ENCODE results near the gene RAG1. TPM values are rescaled to one million over a fixed set of nuclear protein-coding genes. Genes with fewer than 3 reads are reported as not detected.
A peak's percentile ranks its signal among the peaks of the same experiment; 100 is the strongest.
"Not testable (repeated sequence)": the region's sequence is repeated elsewhere in the genome, so short reads cannot be mapped to it uniquely, and the experiment has no call there.

RAG1 gene
- total RNA-seq, 2 donors from 2014 or later, result 0.33 to 0.52 TPM

GRCh38 chr11:36550385-36551115 lies 17.3 kb upstream of the RAG1 start:
- Histone ChIP-seq H3K36me3 (replicated peaks in 1 of 2; ENCODE audit: insufficient read depth in 1 of 2, low read depth in 2 of 2) (no peaks in the 10 kb centered on the region), H3K4me3 (no peak overlapping the region), H3K9me3 (no peaks in the 10 kb centered on the region), H3K4me1 (no peaks in the 10 kb centered on the region), H3K27ac (no peak overlapping the region), H3K27me3 (no peaks in the 10 kb centered on the region)
- no peak for DNase-seq
- no peak for ATAC-seq
- WGBS, 2 donors, result 10 to 16% methylated on average over 1 of the region's 1 CpG
- no peak for TF ChIP-seq CTCF (IDR thresholded peaks at IDR 0.05)
- no peak for TF ChIP-seq POLR2A (IDR thresholded peaks at IDR 0.05)
- intact Hi-C loops (cut with DNase I), result no loop called here

- H3K36me3 ChIP-seq (replicated peaks in 1 of 2; ENCODE audit: insufficient read depth in 1 of 2, low read depth in 2 of 2); intact Hi-C loops (cut with DNase I); H3K27me3 ChIP-seq; ATAC-seq; H3K9me3 ChIP-seq; H3K27ac ChIP-seq; H3K4me1 ChIP-seq; DNase-seq; H3K4me3 ChIP-seq: not testable (repeated sequence)
- 89 to 95% methylated on average over 7 to 16 of the region's 17 CpGs for WGBS, 2 donors
Measured at GRCh38 chr11:36557390-36557789, 10.4 kb upstream of the RAG1 start.

- H3K9me3 ChIP-seq, result no peaks in the 10 kb centered on the region
- H3K4me1 ChIP-seq, result no peaks in the 10 kb centered on the region
- TF ChIP-seq POLR2A (IDR thresholded peaks at IDR 0.05), result no peak
- no peak for TF ChIP-seq CTCF (IDR thresholded peaks at IDR 0.05)
- H3K27ac ChIP-seq, result no peak overlapping the region
- ATAC-seq (no peak), DNase-seq (no peak)
- H3K36me3 ChIP-seq (replicated peaks in 1 of 2; ENCODE audit: insufficient read depth in 1 of 2, low read depth in 2 of 2), result no peaks in the 10 kb centered on the region
- no peaks in the 10 kb centered on the region for H3K27me3 ChIP-seq
- intact Hi-C loops (cut with DNase I), result no loop called here
- no peak overlapping the region for H3K4me3 ChIP-seq
Measured at GRCh38 chr11:36557991-36558390, 9.8 kb upstream of the RAG1 start.

GRCh38 chr11:36558571-36559413 lies 9.0 kb upstream of the RAG1 start:
- H3K27me3 ChIP-seq, result no peaks in the 10 kb centered on the region
- no peaks in the 10 kb centered on the region for H3K36me3 ChIP-seq (replicated peaks in 1 of 2; ENCODE audit: insufficient read depth in 1 of 2, low read depth in 2 of 2)
- TF ChIP-seq CTCF (IDR thresholded peaks at IDR 0.05) (no peak), POLR2A (IDR thresholded peaks at IDR 0.05) (no peak)
- DNase-seq, result no peak
- H3K27ac ChIP-seq, result no peak overlapping the region
- H3K9me3 ChIP-seq, result no peaks in the 10 kb centered on the region
- 55 to 61% methylated on average over 4 of the region's 4 CpGs for WGBS, 2 donors
- H3K4me1 ChIP-seq, result no peaks in the 10 kb centered on the region
- ATAC-seq, result no peak
- no peak overlapping the region for H3K4me3 ChIP-seq
- intact Hi-C loops (cut with DNase I), result no loop called here

GRCh38 chr11:36564376-36565030 lies 3.3 kb upstream of the RAG1 start:
- Histone ChIP-seq H3K4me3 (no peak overlapping the region), H3K9me3 (no peaks in the 10 kb centered on the region), H3K36me3 (replicated peaks in 1 of 2; ENCODE audit: insufficient read depth in 1 of 2, low read depth in 2 of 2) (no peaks in the 10 kb centered on the region), H3K27ac (no peak overlapping the region), H3K27me3 (no peaks in the 10 kb centered on the region), H3K4me1 (peaks cover 6% of the 10 kb centered on the region)
- 1 to 3% methylated on average over 15 of the region's 15 CpGs for WGBS, 2 donors
- intact Hi-C loops (cut with DNase I), result no loop called here
- ATAC-seq (peak; percentile 77), DNase-seq (peak; percentile 52 to 74 (median 64))
- TF ChIP-seq CTCF (IDR thresholded peaks at IDR 0.05) (peak; percentile 44 to 85 (median 73)), POLR2A (IDR thresholded peaks at IDR 0.05) (no peak)

Measured in body of pancreas (tissue), 4 donors.